HEK293 (cell line): ENCODE data around the gene PCK1.

ENCODE experiments used
- CTCF ChIA-PET: fragments of 350-600 bp; formaldehyde crosslinking; extraction: SDS; loops from one replicate; lab custom pipeline; 2021; ENCODE audit warnings: antibody characterized with exemption; lab: Yijun Ruan, JAX
- POLR2A ChIA-PET: fragments of 300-600 bp; formaldehyde crosslinking; extraction: SDS; loops from one replicate; lab custom pipeline; 2020; ENCODE audit warnings: antibody characterized with exemption, inconsistent platforms; lab: Yijun Ruan, JAX
- H3K27ac ChIP-seq: fragments of 200-500 bp; sonication (Bioruptor generic); 2 replicates; pipeline ENCODE4 v1.5.1; 2014; ENCODE audit warnings: low read depth, low read length, control low read depth, inconsistent platforms; ENCODE audit errors: extremely low read depth
- H3K36me3 ChIP-seq, 2 experiments: fragments of 200-500 bp in 1 of 2; sonication (Bioruptor generic) in 1 of 2; 1 replicate in 1 of 2; 2 replicates in 1 of 2; pipeline ENCODE4 v1.5.1; 2014 to 2017; ENCODE audit warnings: inconsistent platforms in 2 of 2, low read length in 2 of 2; ENCODE audit not compliant: control insufficient read depth in 2 of 2, insufficient read depth in 1 of 2
- H3K4me1 ChIP-seq: fragments of 200-500 bp; sonication (Bioruptor generic); 2 replicates; pipeline ENCODE4 v1.5.1; 2014; ENCODE audit warnings: mild to moderate bottlenecking, low read length, inconsistent platforms; ENCODE audit not compliant: control insufficient read depth, insufficient read depth
- H3K4me3 ChIP-seq: 2 replicates; pipeline ENCODE4 v1.5.1; 2011; ENCODE audit warnings: low read depth, mild to moderate bottlenecking, control low read depth, low read length, moderate library complexity
- H3K9me3 ChIP-seq: fragments of 200-500 bp; sonication (Bioruptor generic); 2 replicates; pipeline ENCODE4 v1.5.1; 2014; ENCODE audit warnings: low read depth, low read length, inconsistent platforms; ENCODE audit not compliant: control insufficient read depth, insufficient read depth
- GLI4 ChIP-seq: fragments of 450-650 bp; formaldehyde crosslinking; IDR thresholded peaks from 2 replicates; pipeline ENCODE4 v1.5.1; 2016; ENCODE audit warnings: missing biosample characterization, missing genetic modification characterization
- KLF17 ChIP-seq: fragments of 450-650 bp; formaldehyde crosslinking; IDR thresholded peaks from 2 replicates; pipeline ENCODE4 v1.5.1; 2016; ENCODE audit warnings: missing biosample characterization, missing genetic modification characterization
- KLF7 ChIP-seq: fragments of 450-650 bp; formaldehyde crosslinking; IDR thresholded peaks from 2 replicates; pipeline ENCODE4 v1.5.1; 2016; ENCODE audit warnings: missing biosample characterization, missing genetic modification characterization, borderline replicate concordance
- SETDB1 ChIP-seq: IDR thresholded peaks from one replicate; pipeline ENCODE4 v1.6.1; 2017; ENCODE audit warnings: mild to moderate bottlenecking, low read length, moderate library complexity, mixed read lengths; ENCODE audit not compliant: insufficient read length
- ZBTB1 ChIP-seq: fragments of 450-650 bp; formaldehyde crosslinking; IDR thresholded peaks from 2 replicates; pipeline ENCODE4 v1.5.1; 2016; ENCODE audit warnings: missing biosample characterization, missing genetic modification characterization
- ZNF174 ChIP-seq: fragments of 450-650 bp; formaldehyde crosslinking; IDR thresholded peaks from 2 replicates; pipeline ENCODE4 v1.5.0; 2017; ENCODE audit warnings: missing biosample characterization, mild to moderate bottlenecking, missing genetic modification characterization
- ZNF302 ChIP-seq: fragments of 450-650 bp; formaldehyde crosslinking; IDR thresholded peaks from 2 replicates; pipeline ENCODE4 v1.5.1; 2016; ENCODE audit warnings: missing biosample characterization, missing genetic modification characterization, low read depth
- ZNF548 ChIP-seq: fragments of 450-650 bp; formaldehyde crosslinking; IDR thresholded peaks from 2 replicates; pipeline ENCODE4 v1.5.1; 2016; ENCODE audit warnings: missing biosample characterization, missing genetic modification characterization
- ZNF664 ChIP-seq: fragments of 450-650 bp; formaldehyde crosslinking; IDR thresholded peaks from 2 replicates; pipeline ENCODE4 v1.5.1; 2016; ENCODE audit warnings: missing biosample characterization, missing genetic modification characterization
- ZNF76 ChIP-seq: fragments of 450-650 bp; formaldehyde crosslinking; IDR thresholded peaks from 2 replicates; pipeline ENCODE4; 2016; ENCODE audit warnings: low read depth, missing biosample characterization, missing genetic modification characterization, borderline replicate concordance
- ZNF785 ChIP-seq: fragments of 450-650 bp; formaldehyde crosslinking; IDR thresholded peaks from 2 replicates; pipeline ENCODE4 v1.5.1; 2016; ENCODE audit warnings: missing biosample characterization, missing genetic modification characterization
- ZXDB ChIP-seq: fragments of 450-650 bp; formaldehyde crosslinking; IDR thresholded peaks from 2 replicates; pipeline ENCODE4 v1.5.1; 2016; ENCODE audit warnings: missing biosample characterization, missing genetic modification characterization
- TF ChIP-seq, protein P1 (sequence below): fragments of 450-650 bp; formaldehyde crosslinking; IDR thresholded peaks from 2 replicates; pipeline ENCODE4 v1.5.1; 2017; ENCODE audit warnings: missing biosample characterization, missing genetic modification characterization
- TF ChIP-seq, protein P2 (sequence below): fragments of 450-650 bp; formaldehyde crosslinking; IDR thresholded peaks from 2 replicates; pipeline ENCODE4 v1.5.1; 2016; ENCODE audit warnings: missing biosample characterization, missing genetic modification characterization

Gene PCK1

DNA sequence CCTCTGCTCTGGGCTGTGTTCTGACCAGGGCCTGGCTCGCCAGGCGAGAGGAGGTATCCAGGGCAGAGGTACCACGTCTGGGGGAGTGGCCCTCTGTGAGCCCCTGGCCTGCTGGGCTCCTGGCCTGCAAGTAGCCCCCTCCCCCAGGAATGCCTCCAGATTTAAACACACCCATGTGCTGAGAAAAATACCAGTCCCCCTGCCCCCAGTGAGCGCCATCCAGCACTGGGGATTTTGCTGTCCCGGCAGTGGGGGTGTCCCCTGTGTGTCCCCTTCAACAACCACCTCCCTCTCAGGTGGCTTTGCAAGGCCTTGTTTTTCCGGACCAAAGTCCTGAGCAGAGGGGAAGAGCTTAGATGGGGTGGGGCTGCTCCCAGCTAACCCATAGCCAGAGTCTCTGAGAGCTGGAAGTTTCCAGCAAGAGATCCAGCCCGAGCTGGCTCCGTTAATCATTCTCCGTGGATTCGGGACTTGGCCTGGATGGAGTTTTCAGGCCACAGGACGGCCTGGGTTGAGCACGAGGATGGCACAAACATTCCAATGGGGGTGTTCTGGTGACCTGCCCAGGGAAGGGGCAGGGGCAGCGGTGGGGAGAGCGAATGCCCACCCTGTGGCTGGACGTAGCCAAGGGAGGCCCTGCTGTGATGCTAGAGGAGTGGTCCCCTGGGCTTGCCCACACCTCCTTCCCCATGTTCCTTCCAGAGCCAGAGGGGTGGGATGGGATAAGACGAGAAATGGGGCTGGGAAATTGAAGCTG is 29.0 kb downstream of the PCK1 start:
- CTCF ChIA-PET, result interaction anchor here (0.7 kb wide), 1 partner anchor 591 kb away, joined by 3 read pairs; no protein-coding TSS in a partner anchor
- Histone ChIP-seq H3K4me1 (no peaks in the 10 kb centered on the region), H3K27ac (no peak overlapping the region), H3K4me3 (no peak overlapping the region), H3K36me3 (no peaks in the 10 kb centered on the region), H3K9me3 (no peaks in the 10 kb centered on the region)
- no peak for TF ChIP-seq GLI4
- TF ChIP-seq KLF17 (tag by site-specific recombination), result no peak
- TF ChIP-seq ZNF302, result no peak
- TF ChIP-seq ZNF785 (tag by site-specific recombination), result no peak
- no peak for TF ChIP-seq ZBTB1
- TF ChIP-seq, protein P1, sequence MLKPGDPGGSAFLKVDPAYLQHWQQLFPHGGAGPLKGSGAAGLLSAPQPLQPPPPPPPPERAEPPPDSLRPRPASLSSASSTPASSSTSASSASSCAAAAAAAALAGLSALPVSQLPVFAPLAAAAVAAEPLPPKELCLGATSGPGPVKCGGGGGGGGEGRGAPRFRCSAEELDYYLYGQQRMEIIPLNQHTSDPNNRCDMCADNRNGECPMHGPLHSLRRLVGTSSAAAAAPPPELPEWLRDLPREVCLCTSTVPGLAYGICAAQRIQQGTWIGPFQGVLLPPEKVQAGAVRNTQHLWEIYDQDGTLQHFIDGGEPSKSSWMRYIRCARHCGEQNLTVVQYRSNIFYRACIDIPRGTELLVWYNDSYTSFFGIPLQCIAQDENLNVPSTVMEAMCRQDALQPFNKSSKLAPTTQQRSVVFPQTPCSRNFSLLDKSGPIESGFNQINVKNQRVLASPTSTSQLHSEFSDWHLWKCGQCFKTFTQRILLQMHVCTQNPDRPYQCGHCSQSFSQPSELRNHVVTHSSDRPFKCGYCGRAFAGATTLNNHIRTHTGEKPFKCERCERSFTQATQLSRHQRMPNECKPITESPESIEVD, result no peak
- TF ChIP-seq, protein P2, sequence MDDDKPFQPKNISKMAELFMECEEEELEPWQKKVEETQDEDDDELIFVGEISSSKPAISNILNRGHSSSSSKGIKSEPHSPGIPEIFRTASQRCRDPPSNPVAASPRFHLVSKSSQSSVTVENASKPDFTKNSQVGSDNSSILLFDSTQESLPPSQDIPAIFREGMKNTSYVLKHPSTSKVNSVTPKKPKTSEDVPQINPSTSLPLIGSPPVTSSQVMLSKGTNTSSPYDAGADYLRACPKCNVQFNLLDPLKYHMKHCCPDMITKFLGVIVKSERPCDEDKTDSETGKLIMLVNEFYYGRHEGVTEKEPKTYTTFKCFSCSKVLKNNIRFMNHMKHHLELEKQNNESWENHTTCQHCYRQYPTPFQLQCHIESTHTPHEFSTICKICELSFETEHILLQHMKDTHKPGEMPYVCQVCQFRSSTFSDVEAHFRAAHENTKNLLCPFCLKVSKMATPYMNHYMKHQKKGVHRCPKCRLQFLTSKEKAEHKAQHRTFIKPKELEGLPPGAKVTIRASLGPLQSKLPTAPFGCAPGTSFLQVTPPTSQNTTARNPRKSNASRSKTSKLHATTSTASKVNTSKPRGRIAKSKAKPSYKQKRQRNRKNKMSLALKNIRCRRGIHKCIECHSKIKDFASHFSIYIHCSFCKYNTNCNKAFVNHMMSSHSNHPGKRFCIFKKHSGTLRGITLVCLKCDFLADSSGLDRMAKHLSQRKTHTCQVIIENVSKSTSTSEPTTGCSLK (tag by site-specific recombination), result no peak
- no peak for TF ChIP-seq ZXDB (tag by site-specific recombination)
- no peak for TF ChIP-seq ZNF664 (tag by site-specific recombination)
- no peak for TF ChIP-seq ZNF76 (tag by site-specific recombination)
- no peak for TF ChIP-seq KLF7 (tag by site-specific recombination)
- POLR2A ChIA-PET, result interaction anchor here (0.6 kb wide), 1 partner anchor 41 kb away, joined by 3 read pairs; no protein-coding TSS in a partner anchor

DNA sequence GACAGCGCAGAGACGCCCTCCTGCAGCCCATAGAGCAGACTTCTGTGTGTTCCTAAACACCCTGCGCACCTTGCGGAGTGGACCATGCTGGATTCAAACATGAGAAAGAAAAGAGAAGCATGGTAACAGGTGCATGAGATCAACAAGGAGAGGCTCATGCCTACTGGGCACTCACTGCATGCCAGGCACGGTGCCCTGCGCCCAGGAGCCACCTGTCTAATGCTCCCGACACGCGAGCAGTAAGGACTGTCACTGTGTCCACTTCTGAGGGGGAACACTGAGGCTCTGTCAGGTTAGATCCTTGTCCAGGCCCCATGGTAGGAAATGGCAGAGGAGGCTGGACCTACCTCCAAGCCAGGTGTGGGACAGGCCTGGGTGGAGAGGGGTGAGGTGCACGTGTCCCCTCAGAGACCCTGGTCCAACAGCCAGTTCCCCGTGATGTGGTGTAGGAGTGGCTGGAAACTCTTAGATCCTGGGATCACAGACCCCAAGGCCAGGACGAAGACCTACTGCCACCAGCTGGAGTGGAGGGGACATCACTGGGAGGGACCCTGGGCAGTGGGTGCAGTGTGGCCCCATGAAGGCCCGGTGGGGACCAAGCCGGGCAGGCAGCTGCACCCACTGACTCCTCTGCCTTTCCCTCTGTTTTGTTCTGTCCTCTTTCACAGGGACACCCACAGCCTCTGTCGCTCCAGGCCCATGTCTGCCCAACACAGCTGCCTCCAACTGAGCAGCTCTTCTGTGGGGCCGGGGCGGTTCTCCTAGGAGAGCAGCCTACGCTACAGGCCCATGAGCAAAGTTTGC is 29.8 kb downstream of the PCK1 start:
- no peak overlapping the region for H3K27ac ChIP-seq
- no peaks in the 10 kb centered on the region for H3K36me3 ChIP-seq
- CTCF ChIA-PET, result interaction anchor here (0.7 to 7.9 kb wide), 3 partner anchors 8 to 74 kb away, joined by 3 to 124 read pairs (median 13); no protein-coding TSS in a partner anchor
- no peak overlapping the region for H3K4me3 ChIP-seq
- TF ChIP-seq SETDB1, result no peak
- no peak for TF ChIP-seq ZNF548
- TF ChIP-seq ZNF174 (tag by site-specific recombination), result no peak
- POLR2A ChIA-PET, result interaction anchor here (0.6 kb wide), 1 partner anchor 40 kb away, joined by 3 read pairs; no protein-coding TSS in a partner anchor
- no peaks in the 10 kb centered on the region for H3K9me3 ChIP-seq
- no peaks in the 10 kb centered on the region for H3K4me1 ChIP-seq
